ENCODE measurements around the gene C10orf67.

Gene C10orf67

DNA sequence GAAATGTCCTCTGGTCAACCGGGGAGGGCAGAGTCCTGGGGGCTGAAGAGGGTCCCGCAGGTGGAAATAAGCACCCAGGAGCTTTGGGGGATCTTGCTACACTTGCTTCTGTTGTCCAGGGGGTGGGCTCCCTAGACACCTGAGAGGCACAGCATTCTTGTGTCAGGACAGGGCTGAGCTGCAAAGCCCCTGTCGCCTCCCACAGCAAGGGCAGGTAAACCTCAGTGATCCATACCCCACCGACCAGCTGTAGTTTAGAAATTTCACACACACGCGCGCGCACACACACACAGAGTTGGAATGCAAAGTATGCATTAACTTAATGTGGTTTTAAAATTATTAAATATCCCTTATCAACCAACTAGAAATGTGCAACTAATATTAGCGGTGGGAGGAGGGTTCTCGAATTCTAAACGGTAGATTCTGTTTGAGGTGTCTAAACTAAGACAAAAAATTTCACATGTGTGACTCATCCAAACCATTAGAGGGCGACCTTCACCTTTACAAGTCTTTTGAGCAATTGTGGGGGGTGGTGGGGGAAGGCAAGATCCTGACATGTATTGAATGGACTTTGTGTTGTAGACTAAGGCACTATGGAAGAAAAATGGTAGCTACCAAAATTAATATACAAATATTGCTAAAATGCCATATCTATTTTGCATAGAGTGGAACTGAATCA, 186.8 kb downstream of the C10orf67 start:
- peak; percentile 49 for DNase-seq

DNA sequence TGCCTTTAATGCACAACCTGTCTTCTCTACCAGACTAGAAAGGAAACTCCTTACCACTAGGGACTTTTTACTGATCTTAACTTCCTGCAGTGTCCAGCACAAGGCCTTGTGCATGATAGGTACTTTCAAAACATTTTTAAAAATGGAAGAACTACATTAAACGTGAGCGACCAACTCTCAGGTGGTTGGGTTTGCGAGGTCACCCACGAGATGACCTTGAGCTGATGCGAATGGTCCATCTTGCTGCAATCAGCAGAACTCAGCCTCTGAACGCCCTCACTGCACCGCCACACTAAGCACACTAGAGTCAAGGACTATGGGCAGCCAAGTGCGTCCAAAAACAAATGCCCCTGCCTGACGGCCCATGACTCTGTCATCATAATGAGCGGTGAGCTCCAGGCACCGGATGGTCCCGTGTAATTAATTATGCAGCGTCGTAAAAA, 187.3 kb downstream of the C10orf67 start:
- DNase-seq, result no peak

DNA sequence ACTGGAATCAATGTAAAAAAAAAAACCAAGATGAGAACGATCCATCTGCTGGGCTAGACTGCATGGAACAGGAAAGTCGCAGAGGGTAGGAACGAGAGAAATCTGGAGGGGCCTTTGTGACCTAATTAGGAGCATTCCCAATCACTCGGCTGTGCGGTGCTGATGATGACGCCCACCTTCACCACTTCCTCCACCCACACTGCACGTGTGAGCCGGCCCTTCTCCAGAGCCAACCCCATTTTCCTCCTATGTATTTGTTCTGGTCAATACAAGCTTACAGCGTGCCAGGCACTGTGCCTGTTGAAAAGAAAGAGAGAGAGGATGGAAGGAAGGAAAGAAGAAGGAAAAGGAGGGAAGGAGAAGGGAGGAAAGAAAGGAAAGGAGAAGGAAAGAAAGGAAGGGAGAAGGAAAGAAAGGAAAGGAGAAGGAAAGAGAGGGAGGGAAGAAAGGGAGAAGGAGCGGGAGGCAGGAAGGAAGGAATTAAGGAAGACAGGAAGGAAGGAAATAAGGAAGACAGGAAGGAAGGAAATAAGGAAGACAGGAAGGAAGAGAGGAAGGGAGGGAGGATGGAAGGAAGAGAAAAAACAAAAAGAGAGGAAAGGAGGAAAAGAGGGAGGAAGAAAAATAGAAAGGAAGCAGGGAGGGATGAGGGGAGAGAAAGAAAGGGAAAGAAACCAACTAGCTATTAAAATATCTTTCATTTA, 188.0 kb downstream of the C10orf67 start:
- no peak for DNase-seq

DNA sequence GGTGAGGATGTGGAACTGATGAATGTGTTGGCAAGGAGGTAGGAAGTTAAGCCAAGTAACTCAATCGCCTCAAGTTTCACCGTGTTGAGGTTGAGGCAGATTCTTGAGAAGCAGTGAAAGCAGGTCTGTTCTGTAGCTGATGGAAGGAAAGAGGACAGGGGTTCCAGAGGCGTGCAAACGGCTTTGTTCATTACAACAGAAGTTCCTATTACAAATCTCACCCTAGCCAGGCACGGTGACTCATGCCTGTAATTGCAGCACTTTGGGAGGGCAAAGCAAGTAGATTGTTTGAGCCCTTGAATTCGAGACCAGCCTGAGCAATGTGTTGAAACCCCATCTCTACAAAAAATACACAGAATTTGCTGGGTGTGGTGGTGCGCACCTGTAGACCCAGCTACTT, 189.4 kb downstream of the C10orf67 start:
- DNase-seq, result no peak

Data from fibroblast of skin of right biceps (primary cell).